Activated CD4-positive, alpha-beta T cell treated with anti-CD3 and anti-CD28 coated beads for 36 hours (primary cell): Measurements from ENCODE around the gene SLC2A6. TPM values are rescaled to one million over a fixed set of nuclear protein-coding genes. Genes with fewer than 3 reads are reported as not detected.
A peak's percentile ranks its signal among the peaks of the same experiment; 100 is the strongest.

Experiments
- ATAC-seq: fragments of 200-7000 bp; cut with Tn5 transposase; one replicate; pipeline ENCODE4 v1.10.0; 2021; ENCODE audit warnings: mild to moderate bottlenecking, moderate library complexity
- CTCF ChIA-PET: fragments of 350-600 bp; sonication (Branson Sonifier 250); formaldehyde crosslinking; loops from one replicate; lab custom pipeline; 2021; ENCODE audit warnings: antibody characterized with exemption; lab: Charles Lee
- POLR2A ChIA-PET: fragments of 350-600 bp; sonication (Branson Sonifier 250); formaldehyde crosslinking; loops from one replicate; lab custom pipeline; 2021; ENCODE audit warnings: antibody characterized with exemption, inconsistent platforms; lab: Charles Lee
- DNase-seq: peaks from one replicate; pipeline ENCODE4 v3.0.0-alpha.2; 2020
- H3K27ac Mint-ChIP-seq: one replicate; pipeline ENCODE4 v1.8.0; 2021; ENCODE audit warnings: mixed read lengths
- H3K27me3 Mint-ChIP-seq: one replicate; pipeline ENCODE4 v1.8.0; 2021; ENCODE audit warnings: mixed read lengths
- H3K36me3 Mint-ChIP-seq: one replicate; pipeline ENCODE4 v1.8.0; 2021; ENCODE audit warnings: low read depth, mixed read lengths
- H3K4me1 Mint-ChIP-seq: one replicate; pipeline ENCODE4 v1.8.0; 2021; ENCODE audit warnings: mixed read lengths
- H3K4me3 Mint-ChIP-seq: one replicate; pipeline ENCODE4 v1.8.0; 2021; ENCODE audit warnings: mild to moderate bottlenecking, moderate library complexity, mixed read lengths
- H3K9me3 Mint-ChIP-seq: one replicate; pipeline ENCODE4 v1.8.0; 2021; ENCODE audit warnings: low read depth, mixed read lengths
- intact Hi-C, 2 experiments: fragments of 100-400 bp; cut with DNase I in 1 of 2; cut with micrococcal nuclease in 1 of 2; formaldehyde crosslinking; loops; one replicate each; pipeline versions ENCODE4 v1.14.2 to v1.15.1; 2022 to 2024; cut with DNase I, micrococcal nuclease
- total RNA-seq, 2 experiments: library from RNA; stranded (reverse); gene quantifications; one replicate each; pipeline ENCODE4 v1.2.3, GENCODE V29; 2021

SLC2A6 gene
- total RNA-seq, 2 experiments from 2014 or later, result 1.6 to 1.9 TPM

DNA sequence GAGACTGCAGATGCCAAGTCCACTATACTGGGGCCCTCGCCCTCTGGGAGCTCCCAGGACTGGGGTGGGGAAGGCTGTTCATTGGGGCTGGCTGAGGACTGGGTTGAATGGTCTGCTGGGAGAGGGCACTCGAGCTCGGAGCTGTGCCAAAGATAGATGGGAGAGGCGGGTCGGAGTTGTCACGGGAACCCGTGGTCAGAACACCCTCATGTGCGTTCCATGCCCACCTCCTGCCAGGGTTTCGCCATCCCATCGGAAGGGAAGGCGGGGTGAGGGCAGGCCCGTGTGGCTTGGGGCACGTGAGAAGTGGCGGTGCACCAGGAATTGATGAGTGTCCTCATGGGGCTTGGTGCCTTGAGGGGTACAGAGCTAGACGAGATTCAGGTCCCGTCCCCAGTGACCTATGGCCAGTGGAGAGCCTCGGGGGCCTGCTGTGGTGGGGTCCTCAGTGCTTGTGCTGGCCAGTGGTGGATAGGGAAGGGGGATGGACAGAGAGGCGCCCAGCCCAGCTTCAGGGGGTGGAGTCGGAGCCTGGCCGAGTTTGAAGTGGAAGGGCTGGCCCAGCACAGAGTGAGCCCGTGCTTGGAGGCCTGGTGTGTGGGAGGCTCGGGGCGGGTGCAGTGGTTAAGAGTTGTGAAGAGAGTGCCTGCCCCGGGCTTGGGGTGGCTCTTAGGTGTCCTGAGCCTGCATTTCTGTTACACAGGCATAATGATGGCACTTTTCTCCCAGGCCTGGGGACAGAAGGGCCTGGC lies 14.9 kb downstream of the SLC2A6 start:
- no peak for ATAC-seq
- intact Hi-C loops, result no loop called here
- no peak for DNase-seq

DNA sequence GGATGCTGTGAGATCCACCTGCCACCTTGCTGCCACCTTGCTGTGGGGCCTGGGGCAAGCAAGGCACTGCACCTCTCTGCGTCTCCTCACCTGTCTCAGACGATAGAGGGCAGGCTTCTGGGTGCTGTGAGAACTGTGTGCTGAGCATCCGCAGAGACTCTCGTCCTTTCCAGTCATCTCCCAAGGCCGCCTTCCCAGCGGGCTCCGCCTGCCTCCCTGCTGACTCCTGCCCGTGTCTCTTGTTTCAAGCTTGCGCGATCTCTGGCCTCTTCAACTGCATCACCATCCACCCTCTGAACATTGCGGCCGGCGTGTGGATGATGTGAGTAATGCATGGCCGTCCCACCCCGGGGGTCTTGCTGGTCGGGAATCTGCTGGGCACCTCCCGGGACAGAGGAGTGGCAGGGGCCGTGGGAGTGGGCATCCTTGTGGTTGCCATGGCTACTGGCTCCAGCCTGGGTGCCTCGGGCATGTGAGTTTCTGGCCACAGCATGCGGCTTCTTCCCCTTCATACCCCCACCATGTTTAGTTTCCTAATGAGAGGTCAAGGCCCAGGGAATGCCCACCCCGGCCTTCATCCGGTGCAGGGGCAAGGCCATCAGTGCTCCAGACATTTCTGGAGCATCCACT lies 15.6 kb downstream of the SLC2A6 start:
- H3K9me3 Mint-ChIP-seq, result no peaks in the 10 kb centered on the region
- ChIA-PET CTCF (interaction anchor here (0.6 kb wide), 1 partner anchor 353 kb away, joined by 3 read pairs; no protein-coding TSS in a partner anchor), POLR2A (no interaction called here)
- H3K4me1 Mint-ChIP-seq, result no peaks in the 10 kb centered on the region
- no peaks in the 10 kb centered on the region for H3K36me3 Mint-ChIP-seq
- no peak for ATAC-seq
- no peaks in the 10 kb centered on the region for H3K27me3 Mint-ChIP-seq
- H3K27ac Mint-ChIP-seq, result no peak overlapping the region
- H3K4me3 Mint-ChIP-seq, result no peak overlapping the region
- DNase-seq, result no peak
- intact Hi-C loops, result no loop called here

More for the DNA sequence above, 14.9 kb downstream of the SLC2A6 start:
- ChIA-PET CTCF (interaction anchor here (0.6 kb wide), 1 partner anchor 354 kb away, joined by 3 read pairs; no protein-coding TSS in a partner anchor), POLR2A (interaction anchor here (0.6 kb wide), 1 partner anchor 237 kb away, joined by 4 read pairs; no protein-coding TSS in a partner anchor)
- no peaks in the 10 kb centered on the region for H3K36me3 Mint-ChIP-seq
- H3K9me3 Mint-ChIP-seq, result no peaks in the 10 kb centered on the region
- no peak overlapping the region for H3K4me3 Mint-ChIP-seq
- H3K27ac Mint-ChIP-seq, result no peak overlapping the region
- H3K4me1 Mint-ChIP-seq, result no peaks in the 10 kb centered on the region
- H3K27me3 Mint-ChIP-seq, result no peaks in the 10 kb centered on the region

DNA sequence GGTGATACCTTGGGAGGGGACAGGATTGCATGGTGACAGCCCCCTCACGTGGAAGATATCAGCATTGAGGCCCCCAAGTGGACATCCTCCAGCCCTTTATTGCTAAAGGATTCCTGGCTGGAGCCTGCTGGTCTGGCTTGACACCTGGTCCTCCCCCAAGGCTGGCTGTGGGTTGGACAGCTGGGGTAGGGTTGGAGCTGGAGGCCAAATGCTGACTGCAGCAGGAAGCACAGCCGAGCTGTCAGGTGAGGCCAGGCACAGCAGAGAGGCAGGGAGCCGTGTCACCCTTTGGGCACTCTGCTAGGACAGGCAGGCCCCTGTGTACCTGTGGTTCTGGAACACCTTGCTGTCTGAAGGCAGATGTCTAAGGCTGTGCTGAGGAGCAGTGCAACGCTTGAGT lies 16.9 kb downstream of the SLC2A6 start:
- H3K27ac Mint-ChIP-seq, result no peak overlapping the region
- ATAC-seq (no peak), DNase-seq (no peak)
- no peaks in the 10 kb centered on the region for H3K27me3 Mint-ChIP-seq
- H3K4me3 Mint-ChIP-seq, result no peak overlapping the region
- no peaks in the 10 kb centered on the region for H3K36me3 Mint-ChIP-seq
- H3K9me3 Mint-ChIP-seq, result no peaks in the 10 kb centered on the region
- no peaks in the 10 kb centered on the region for H3K4me1 Mint-ChIP-seq
- ChIA-PET CTCF (interaction anchor here (1.0 to 1.1 kb wide), 2 partner anchors 16 to 20 kb away, joined by 3 read pairs; partner anchors contain the start of gene SLC2A6), POLR2A (no interaction called here)
- intact Hi-C loops, result no loop called here

DNA sequence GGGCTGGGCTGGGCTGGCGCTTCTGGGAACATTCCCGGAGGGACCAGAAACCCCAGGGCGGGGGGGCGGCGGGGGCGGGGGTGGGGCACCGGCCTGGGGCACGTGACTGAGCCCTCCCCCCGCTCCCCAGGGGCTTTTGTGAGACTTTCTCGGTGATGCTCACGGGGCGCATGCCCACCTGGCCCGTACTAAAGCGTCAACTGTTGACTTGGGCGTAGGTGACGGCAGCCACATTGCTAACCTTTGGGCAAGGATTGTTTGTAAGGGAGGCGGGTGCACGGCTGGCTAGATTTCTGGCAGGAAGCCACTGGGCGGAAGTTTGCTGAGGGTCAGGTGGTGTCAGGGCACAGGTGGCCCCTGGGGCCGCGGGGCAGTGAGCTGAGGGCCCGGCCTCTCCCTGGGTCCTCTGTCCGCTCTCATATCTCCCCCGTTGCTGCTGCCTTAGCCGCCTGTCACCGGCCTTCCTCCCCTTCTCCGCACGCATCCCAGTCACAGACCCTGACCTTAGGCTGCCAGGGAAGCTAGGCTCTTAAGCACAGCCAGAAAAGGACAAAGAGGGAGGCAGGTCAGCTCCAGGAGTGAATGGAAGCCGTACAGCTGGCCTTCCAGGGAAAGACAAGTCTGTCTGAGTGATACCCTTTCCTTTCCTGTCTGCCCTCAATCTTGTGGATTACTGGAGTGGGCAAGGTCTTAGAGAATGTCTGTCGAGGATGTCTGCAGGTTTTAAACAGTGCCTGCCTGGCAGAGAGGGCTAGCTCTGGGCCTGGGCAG lies 18.3 kb downstream of the SLC2A6 start:
- no peaks in the 10 kb centered on the region for H3K36me3 Mint-ChIP-seq
- DNase-seq, result peak; percentile 57
- no peaks in the 10 kb centered on the region for H3K9me3 Mint-ChIP-seq
- H3K4me3 Mint-ChIP-seq, result peak overlapping the region; percentile 55
- CTCF ChIA-PET, result interaction anchor here (0.6 kb wide), 1 partner anchor 26 kb away, joined by 3 read pairs; no protein-coding TSS in a partner anchor
- ATAC-seq, result peak; percentile 4
- no peaks in the 10 kb centered on the region for H3K27me3 Mint-ChIP-seq
- H3K27ac Mint-ChIP-seq, result no peak overlapping the region
- no peaks in the 10 kb centered on the region for H3K4me1 Mint-ChIP-seq
- intact Hi-C loops, result loop anchor here in 1 of 2 experiments (1.0 kb wide), 2 partner anchors 53 to 532 kb away; partner anchors contain the start of gene VAV2
- POLR2A ChIA-PET, result interaction anchor here (1.5 kb wide), 1 partner anchor 90 kb away, joined by 5 read pairs; no protein-coding TSS in a partner anchor

DNA sequence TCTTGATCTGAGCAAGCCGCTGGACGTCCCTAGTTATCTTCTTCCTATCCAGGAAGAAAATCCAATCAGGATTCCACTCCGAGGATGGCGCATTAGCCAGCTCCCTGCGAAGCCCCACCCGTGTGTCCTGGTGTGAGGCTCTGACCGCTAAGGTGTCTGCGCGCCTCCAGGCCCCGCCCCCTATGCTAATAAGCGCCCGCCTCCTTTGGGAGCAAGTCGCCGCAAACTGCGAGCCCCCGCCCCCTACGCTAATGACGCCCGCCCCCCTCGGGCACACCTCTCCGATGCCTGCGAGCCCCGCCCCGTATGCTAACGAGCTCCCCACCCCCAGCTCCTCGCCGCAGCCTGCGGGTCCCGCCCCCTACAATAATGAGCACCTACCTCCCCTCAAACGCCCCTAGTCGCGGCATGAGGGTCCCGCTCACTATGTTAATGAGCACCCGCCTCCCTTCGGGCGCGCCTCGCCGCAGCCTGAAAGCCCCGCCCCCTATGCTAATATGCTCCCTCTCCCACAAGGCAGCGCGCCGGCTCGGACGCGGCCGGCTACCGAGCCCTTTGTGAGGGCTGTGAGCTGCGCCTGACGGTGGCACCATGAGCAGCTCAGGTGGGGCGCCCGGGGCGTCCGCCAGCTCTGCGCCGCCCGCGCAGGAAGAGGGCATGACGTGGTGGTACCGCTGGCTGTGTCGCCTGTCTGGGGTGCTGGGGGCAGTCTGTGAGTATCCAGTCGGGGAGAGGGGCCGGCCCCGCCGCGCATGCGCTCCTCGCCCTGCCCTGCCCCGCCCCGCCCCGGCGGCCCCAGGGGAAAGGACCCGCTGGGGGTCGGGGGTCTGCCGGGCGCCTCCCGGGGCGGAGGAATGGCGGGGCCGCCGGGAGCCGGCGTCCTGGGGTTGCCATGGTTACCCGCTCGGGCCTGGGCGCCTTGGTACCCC lies 19.2 kb downstream of the SLC2A6 start, which contains the start of gene CACFD1:
Gene CACFD1 (plus strand): TSS at position 503 of the 929 bp plus-strand sequence. CDS start 89 bp downstream, at position 592.
- Mint-ChIP-seq H3K4me3 (peak within 1 kb of the TSS; percentile 74), H3K36me3 (no peaks in the 10 kb centered on the region), H3K9me3 (no peaks in the 10 kb centered on the region), H3K27ac (peak within 1 kb of the TSS; percentile 42), H3K27me3 (no peaks in the 10 kb centered on the region), H3K4me1 (no peaks in the 10 kb centered on the region)
- DNase-seq (peak; percentile 96), ATAC-seq (peak; percentile 88)
- CTCF ChIA-PET, result interaction anchor here (0.6 to 1.4 kb wide), 5 partner anchors 27 to 1749 kb away, joined by 3 to 6 read pairs (median 4); no protein-coding TSS in a partner anchor
- POLR2A ChIA-PET, result interaction anchor here (0.8 to 1.5 kb wide), 3 partner anchors 19 to 429 kb away, joined by 3 to 5 read pairs (median 3); partner anchors contain the start of gene GTF3C5
- intact Hi-C loops, result loop anchor here (1.0 to 5.0 kb wide), 13 partner anchors 20 to 608 kb away; partner anchors contain the start of genes REXO4 (in 2 of the 2), BRD3 (in 1 of the 2), BRD3OS (in 1 of the 2) and MED22 (in 1 of the 2)

DNA sequence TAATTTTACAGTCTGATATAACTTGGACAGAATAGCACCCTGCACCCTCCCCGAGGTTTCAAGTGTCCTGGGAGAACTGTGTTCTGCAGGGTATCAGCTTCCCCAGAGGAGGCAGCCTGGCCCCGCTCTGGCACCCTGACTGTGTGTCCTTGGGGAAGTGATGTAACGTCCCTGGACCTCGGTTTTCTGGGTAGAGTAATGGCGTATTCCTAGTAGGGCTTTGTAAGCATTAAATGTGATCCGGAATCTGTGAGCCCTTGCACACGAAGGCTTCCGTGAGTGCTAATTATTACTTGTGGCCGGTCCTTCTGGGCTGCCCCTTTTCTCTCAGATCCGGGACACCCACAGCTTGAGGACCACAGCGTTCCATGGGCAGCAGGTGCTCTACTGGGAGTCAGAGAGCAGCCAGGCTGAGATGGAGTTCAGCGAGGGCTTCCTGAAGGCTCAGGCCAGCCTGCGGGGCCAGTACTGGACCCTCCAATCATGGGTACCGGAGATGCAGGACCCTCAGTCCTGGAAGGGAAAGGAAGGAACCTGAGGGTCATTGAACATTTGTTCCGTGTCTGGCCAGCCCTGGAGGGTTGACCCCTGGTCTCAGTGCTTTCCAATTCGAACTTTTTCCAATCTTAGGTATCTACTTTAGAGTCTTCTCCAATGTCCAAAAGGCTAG lies 20.1 kb downstream of the SLC2A6 start:
- ATAC-seq (no peak), DNase-seq (no peak)
- Mint-ChIP-seq H3K9me3 (no peaks in the 10 kb centered on the region), H3K4me3 (peak overlapping the region; percentile 74), H3K27ac (no peak overlapping the region), H3K36me3 (no peaks in the 10 kb centered on the region), H3K27me3 (no peaks in the 10 kb centered on the region), H3K4me1 (no peaks in the 10 kb centered on the region)
- ChIA-PET POLR2A (interaction anchor here (0.8 to 1.5 kb wide), 3 partner anchors 20 to 428 kb away, joined by 3 to 5 read pairs (median 3); partner anchors contain the start of gene GTF3C5), CTCF (interaction anchor here (0.6 to 1.4 kb wide), 5 partner anchors 28 to 1748 kb away, joined by 3 to 6 read pairs (median 3); no protein-coding TSS in a partner anchor)
- intact Hi-C loops, result loop anchor here (1.0 to 5.0 kb wide), 11 partner anchors 21 to 609 kb away; partner anchors contain the start of genes REXO4 (in 2 of the 2), BRD3 (in 1 of the 2), BRD3OS (in 1 of the 2) and MED22 (in 1 of the 2)

DNA sequence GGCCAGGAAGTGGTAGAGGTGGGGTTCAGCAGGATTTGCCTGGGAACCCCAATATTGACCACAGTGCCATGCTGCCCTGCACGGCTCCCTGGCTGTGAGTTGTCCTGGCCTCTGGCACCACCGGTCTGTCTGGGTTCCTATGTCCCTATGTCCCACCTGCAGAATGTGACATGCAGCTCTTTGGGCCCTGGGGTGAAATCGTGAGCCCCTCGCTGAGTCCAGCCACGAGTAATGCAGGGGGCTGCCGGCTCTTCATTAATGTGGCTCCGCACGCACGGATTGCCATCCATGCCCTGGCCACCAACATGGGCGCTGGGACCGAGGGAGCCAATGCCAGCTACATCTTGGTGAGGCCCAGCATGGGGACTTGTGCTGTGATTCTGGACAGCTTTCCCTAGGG lies 21.2 kb downstream of the SLC2A6 start:
- ATAC-seq (no peak), DNase-seq (no peak)
- intact Hi-C loops, result loop anchor here in 1 of 2 experiments (2.0 to 5.0 kb wide), 2 partner anchors 29 to 610 kb away; partner anchors contain the start of gene BRD3
- H3K9me3 Mint-ChIP-seq, result no peaks in the 10 kb centered on the region
- H3K27ac Mint-ChIP-seq, result no peak overlapping the region
- no peaks in the 10 kb centered on the region for H3K27me3 Mint-ChIP-seq
- CTCF ChIA-PET, result interaction anchor here (0.7 to 1.2 kb wide), 2 partner anchors 269 to 413 kb away, joined by 3 read pairs; no protein-coding TSS in a partner anchor
- POLR2A ChIA-PET, result no interaction called here
- no peaks in the 10 kb centered on the region for H3K4me1 Mint-ChIP-seq
- no peak overlapping the region for H3K4me3 Mint-ChIP-seq
- H3K36me3 Mint-ChIP-seq, result no peaks in the 10 kb centered on the region

DNA sequence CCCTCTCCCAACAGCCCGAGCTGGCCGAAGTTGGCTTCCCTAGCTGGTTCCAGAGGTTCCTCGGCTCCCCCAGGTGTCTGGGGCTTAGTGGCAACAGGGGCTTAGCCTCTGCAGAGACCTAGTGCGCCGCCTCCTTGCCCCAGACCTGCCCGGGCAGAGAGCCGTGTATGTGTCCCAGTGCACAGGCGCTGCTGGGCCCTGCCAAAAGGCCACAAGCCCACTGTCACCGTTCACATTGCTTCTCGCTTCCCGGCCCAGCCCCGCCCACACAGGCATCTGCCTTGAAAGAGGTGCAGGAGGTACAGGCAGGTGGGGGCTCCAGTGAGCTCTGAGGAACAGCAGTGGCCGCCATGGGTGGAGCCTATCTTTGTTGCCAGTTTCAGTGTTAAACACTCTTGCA lies 21.7 kb downstream of the SLC2A6 start:
- no peaks in the 10 kb centered on the region for H3K9me3 Mint-ChIP-seq
- H3K27ac Mint-ChIP-seq, result no peak overlapping the region
- no peaks in the 10 kb centered on the region for H3K4me1 Mint-ChIP-seq
- ChIA-PET CTCF (no interaction called here), POLR2A (no interaction called here)
- intact Hi-C loops, result loop anchor here in 1 of 2 experiments (5.0 kb wide), 1 partner anchor 610 kb away; the partner anchor contains the start of gene BRD3
- no peak overlapping the region for H3K4me3 Mint-ChIP-seq
- no peak for DNase-seq
- no peaks in the 10 kb centered on the region for H3K36me3 Mint-ChIP-seq
- ATAC-seq, result no peak
- no peaks in the 10 kb centered on the region for H3K27me3 Mint-ChIP-seq

DNA sequence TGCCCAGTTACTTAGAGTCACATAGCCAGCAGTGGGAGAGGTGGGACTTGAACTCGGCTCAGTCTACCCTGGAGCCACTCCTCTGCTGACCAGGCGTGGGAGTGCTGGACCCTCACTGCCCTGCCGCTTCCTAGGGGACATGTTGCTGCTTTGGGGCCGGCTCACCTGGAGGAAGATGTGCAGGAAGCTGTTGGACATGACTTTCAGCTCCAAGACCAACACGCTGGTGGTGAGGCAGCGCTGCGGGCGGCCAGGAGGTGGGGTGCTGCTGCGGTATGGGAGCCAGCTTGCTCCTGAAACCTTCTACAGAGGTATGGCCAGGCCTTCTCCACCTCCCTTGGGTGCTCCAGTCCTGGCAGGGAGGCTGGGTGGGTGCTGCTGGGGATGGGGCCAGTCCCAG lies 22.5 kb downstream of the SLC2A6 start:
- H3K9me3 Mint-ChIP-seq, result no peaks in the 10 kb centered on the region
- ChIA-PET POLR2A (no interaction called here), CTCF (no interaction called here)
- H3K4me1 Mint-ChIP-seq, result no peaks in the 10 kb centered on the region
- no peaks in the 10 kb centered on the region for H3K36me3 Mint-ChIP-seq
- H3K27me3 Mint-ChIP-seq, result no peaks in the 10 kb centered on the region
- no peak overlapping the region for H3K27ac Mint-ChIP-seq
- intact Hi-C loops, result loop anchor here in 1 of 2 experiments (5.0 kb wide), 1 partner anchor 611 kb away; the partner anchor contains the start of gene BRD3
- ATAC-seq, result no peak
- DNase-seq, result no peak
- H3K4me3 Mint-ChIP-seq, result no peak overlapping the region
